Measurements from ENCODE around the gene CYLD.

DNA sequence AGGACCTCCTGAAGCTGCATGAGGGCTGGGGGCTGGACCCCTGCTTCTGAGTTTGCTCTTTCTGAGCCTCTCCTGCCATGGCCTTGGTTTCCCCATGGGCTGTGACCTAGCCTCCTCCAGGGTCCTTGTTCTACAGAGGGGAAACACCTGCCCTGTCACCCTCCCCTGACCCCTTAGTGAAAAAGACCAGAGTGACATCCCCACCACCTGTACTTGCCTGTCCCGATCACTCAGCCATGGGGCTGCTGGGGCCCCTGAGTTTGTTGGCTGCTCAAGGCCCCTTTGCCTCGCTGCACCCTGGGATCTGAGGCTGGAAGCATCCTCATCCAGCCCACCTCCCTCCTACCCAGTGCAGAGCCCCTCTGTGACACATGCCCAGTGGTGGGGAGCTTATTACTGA is 47.7 kb upstream of the CYLD start:
- TF ChIP-seq, protein P1, sequence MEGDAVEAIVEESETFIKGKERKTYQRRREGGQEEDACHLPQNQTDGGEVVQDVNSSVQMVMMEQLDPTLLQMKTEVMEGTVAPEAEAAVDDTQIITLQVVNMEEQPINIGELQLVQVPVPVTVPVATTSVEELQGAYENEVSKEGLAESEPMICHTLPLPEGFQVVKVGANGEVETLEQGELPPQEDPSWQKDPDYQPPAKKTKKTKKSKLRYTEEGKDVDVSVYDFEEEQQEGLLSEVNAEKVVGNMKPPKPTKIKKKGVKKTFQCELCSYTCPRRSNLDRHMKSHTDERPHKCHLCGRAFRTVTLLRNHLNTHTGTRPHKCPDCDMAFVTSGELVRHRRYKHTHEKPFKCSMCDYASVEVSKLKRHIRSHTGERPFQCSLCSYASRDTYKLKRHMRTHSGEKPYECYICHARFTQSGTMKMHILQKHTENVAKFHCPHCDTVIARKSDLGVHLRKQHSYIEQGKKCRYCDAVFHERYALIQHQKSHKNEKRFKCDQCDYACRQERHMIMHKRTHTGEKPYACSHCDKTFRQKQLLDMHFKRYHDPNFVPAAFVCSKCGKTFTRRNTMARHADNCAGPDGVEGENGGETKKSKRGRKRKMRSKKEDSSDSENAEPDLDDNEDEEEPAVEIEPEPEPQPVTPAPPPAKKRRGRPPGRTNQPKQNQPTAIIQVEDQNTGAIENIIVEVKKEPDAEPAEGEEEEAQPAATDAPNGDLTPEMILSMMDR (IDR thresholded peaks at IDR 0.05), result no peak
- no peak for TF ChIP-seq POLR2A (IDR thresholded peaks at IDR 0.05)
